ENCODE measurements around the gene CSF1.

Gene CSF1

DNA sequence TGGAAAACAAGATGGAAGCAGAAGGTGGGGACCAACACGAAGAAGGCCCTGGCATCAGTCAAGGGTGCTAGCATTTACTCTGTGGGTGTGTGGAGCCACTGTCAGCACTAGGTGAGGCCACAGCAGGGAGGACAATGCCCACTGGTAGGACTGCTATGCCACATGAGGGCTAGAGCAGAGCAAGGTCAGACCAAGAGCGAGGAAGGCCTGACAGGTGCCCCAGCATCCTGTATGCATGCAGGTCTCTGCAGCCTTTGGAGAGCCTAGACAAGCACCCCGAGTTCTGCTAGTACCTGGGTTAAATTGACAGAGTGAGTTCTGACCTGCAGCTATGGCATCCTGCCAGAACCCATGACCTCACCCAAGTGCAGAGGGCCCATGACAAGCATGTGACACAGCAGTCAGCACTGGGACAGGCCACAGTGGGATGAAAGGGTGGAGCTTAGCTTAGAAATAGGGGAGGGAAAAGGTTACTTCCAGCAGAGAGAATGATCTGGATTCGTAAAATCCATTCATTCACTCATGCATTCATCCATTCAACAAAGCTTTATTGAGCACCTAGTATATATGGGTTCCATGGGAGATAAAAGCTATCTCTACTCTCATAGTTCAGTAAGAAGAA is 9.0 kb upstream of the CSF1 start:
- Histone ChIP-seq H3K4me2 (no peak overlapping the region), H4K20me1 (no peaks in the 10 kb centered on the region), H3K36me3 (no peaks in the 10 kb centered on the region), H3K9ac (no peak overlapping the region), H3K27ac (no peak overlapping the region), H3K9me3 (no peaks in the 10 kb centered on the region), H3K27me3 (no peaks in the 10 kb centered on the region), H3K4me3 (no peak overlapping the region), H3K4me1 (peaks cover 13% of the 10 kb centered on the region)
- no peak for TF ChIP-seq Cebpa-rat (IDR thresholded peaks at IDR 0.05)

DNA sequence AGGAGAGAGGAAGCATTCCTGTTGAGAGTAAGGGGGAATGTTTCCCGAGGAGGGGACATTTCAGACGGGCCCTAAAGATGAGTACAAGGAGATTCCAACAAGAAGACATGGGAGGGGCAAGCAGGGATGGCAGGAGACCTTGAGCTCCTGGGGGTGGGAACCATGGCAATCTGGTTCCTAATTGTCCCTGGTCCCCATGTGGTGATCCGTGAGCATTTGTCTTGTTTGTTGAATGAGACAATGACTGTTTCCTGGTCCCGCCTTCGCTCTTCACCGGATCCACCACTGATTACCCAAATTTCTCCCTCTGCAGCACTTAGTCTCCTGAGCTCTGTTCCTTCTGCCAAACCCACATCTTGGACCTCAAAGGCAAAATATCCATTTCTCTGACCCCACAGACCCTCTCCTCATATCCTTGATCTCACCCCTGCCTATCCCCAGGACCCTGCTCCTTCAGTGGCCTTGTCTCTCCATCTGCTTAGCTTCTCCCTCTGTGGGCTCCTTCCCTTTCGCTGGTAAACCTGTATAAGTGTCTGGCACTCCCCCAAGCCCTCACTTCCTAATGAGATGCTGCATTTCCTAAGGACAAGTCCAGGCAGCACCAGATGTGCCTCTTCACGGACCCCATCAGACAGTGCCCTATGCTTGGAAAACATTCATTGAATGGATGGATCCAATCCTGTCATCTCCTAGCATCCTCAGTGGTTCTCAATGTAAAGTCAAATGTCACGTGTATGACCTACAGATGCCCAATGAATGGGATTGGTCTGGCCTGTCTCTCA is 8.3 kb upstream of the CSF1 start:
- H3K4me2 ChIP-seq, result no peak overlapping the region

DNA sequence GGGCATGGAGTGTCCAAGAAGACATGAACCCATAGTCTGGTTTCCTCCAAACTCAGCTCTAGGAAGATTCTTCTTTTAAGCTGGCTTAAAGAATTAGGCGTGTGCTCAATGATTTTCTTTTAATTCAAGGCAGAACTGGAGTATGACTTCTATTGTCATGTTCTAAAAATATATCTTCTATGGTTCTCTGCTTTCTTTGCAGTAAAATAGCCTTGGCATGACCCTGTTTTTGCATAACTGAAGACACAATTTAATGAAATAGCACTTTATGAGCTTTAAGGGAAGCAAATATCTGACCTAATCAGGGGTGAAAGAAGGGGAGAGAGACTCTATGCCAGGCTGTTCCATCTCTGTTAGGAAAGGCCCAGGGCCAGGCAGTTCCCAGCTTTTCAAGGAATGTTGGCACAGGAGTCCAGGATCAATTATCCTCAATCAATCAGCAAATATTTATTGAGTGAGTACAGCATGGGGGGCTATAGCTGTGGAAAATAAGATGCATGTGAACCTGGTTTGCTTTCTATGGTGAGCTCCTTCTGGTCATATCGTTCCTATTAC is 7.2 kb upstream of the CSF1 start:
- no peaks in the 10 kb centered on the region for H4K20me1 ChIP-seq
- H3K27me3 ChIP-seq, result no peaks in the 10 kb centered on the region
- no peak overlapping the region for H3K27ac ChIP-seq
- no peak overlapping the region for H3K4me2 ChIP-seq
- no peaks in the 10 kb centered on the region for H3K9me3 ChIP-seq
- H3K4me1 ChIP-seq, result peaks cover 31% of the 10 kb centered on the region
- no peak for TF ChIP-seq Cebpa-rat (IDR thresholded peaks at IDR 0.05)
- no peak overlapping the region for H3K4me3 ChIP-seq
- no peak overlapping the region for H3K9ac ChIP-seq
- no peaks in the 10 kb centered on the region for H3K36me3 ChIP-seq

More for the DNA sequence above, 8.3 kb upstream of the CSF1 start:
- Histone ChIP-seq H3K4me3 (no peak overlapping the region), H3K4me1 (peaks cover 20% of the 10 kb centered on the region), H3K27me3 (no peaks in the 10 kb centered on the region), H3K36me3 (no peaks in the 10 kb centered on the region), H3K27ac (no peak overlapping the region), H3K9me3 (no peaks in the 10 kb centered on the region), H4K20me1 (no peaks in the 10 kb centered on the region), H3K9ac (no peak overlapping the region)
- no peak for TF ChIP-seq Cebpa-rat (IDR thresholded peaks at IDR 0.05)

DNA sequence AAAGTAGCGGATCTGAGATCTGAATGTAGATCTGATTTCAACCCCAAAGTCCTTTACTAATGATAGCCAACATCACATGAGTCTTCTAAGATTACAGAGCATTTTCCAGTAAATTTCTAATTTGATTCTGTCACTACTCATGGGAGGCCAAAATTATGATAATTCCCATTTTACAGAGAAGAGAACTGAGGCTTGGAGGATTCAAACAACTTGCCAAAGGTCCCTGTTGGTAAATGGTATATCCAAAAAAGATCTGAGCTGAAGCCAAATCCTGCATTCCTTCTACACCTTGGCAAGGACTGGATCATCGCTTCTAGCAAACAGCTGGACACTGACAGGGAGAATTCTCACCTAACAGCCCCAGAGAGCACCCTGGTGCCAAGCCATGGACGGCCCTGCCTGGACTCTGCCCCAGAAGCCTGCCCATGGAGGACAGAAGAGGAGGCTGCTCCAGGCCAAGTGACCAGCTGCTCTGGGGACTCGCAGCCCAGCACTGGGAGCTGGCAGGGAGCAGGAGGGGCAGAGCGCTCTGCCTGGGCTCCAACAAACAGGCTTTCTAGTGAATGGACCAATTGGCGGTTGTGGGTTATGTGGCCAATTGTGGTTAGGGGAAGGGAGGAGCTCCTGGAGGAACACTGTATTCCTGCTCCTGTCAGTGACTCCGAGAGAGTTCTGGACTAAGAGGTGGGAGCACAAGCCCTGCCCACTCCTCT is 6.4 kb upstream of the CSF1 start:
- H3K4me1 ChIP-seq, result peaks cover 36% of the 10 kb centered on the region
- H3K9me3 ChIP-seq, result no peaks in the 10 kb centered on the region
- no peak overlapping the region for H3K27ac ChIP-seq
- H3K4me3 ChIP-seq, result no peak overlapping the region
- no peak overlapping the region for H3K4me2 ChIP-seq
- peaks cover 5% of the 10 kb centered on the region; the same call in 1 of the 2 replicates for H3K27me3 ChIP-seq
- no peak for TF ChIP-seq Cebpa-rat (IDR thresholded peaks at IDR 0.05)
- no peak overlapping the region for H3K9ac ChIP-seq
- H3K36me3 ChIP-seq, result no peaks in the 10 kb centered on the region
- H4K20me1 ChIP-seq, result no peaks in the 10 kb centered on the region

DNA sequence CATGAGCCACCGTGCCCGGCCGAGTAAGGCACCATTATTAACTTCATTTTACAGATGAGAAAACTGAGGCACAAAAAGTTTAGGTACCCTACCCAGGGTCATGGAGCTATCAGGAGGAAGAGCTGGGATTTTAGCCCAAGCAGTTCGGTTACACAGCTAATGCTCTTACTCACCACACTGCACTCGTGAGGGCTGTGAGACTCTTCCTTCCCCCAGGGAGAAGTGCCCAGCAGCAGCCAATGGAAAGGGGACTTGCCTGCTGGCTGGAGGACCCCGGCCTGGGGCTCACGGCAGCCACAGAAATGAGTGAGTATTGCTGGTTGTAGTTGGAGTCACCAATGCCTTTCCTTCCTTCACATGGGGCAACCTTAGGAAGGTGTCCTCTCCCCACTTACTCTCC is 5.2 kb upstream of the CSF1 start:
- Histone ChIP-seq H3K27ac (no peak overlapping the region), H3K27me3 (peaks cover 16% of the 10 kb centered on the region), H4K20me1 (no peaks in the 10 kb centered on the region), H3K4me2 (peak overlapping the region; percentile 27; the same call in 1 of the 2 replicates), H3K9me3 (no peaks in the 10 kb centered on the region), H3K36me3 (no peaks in the 10 kb centered on the region), H3K4me1 (peaks cover 43% of the 10 kb centered on the region), H3K4me3 (no peak overlapping the region), H3K9ac (no peak overlapping the region)
- TF ChIP-seq Cebpa-rat (IDR thresholded peaks at IDR 0.05), result no peak

DNA sequence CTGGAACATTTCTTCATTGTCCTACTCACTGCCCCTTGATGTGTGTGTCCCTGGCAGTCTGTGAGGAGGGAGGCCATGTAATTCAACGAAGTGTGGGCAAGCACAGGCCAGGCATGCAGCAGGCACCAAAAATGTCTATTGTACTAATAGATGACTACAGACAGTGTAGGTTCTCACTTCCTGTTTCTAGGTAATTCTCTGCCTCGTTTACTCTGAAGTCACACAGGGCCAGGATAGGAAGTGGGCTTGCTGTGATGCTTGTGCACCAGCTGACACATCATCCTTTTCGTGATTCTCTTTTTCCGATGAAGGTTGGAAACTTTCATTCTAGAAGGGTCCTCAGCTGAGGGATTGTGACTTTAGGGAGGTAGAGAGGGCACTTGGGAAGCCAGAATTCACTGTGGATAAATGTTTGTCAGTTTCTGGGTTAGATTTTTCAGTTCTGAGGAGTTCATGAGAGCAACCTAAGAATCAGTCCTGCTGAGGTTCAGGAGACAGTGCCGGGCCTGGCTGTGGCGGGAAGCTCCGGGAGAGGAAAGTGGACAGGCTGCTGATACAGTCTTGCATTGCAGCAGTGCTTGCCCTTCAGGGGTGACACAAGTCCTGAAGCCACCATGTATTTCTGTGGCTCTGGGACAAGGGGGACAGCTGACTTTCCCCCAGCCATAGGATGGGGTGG is 4.3 kb upstream of the CSF1 start:
- no peaks in the 10 kb centered on the region for H3K9me3 ChIP-seq
- H3K4me1 ChIP-seq, result peaks cover 47% of the 10 kb centered on the region
- no peak overlapping the region for H3K4me3 ChIP-seq
- H3K27me3 ChIP-seq, result peaks cover 24% of the 10 kb centered on the region
- H4K20me1 ChIP-seq, result no peaks in the 10 kb centered on the region
- TF ChIP-seq Cebpa-rat (IDR thresholded peaks at IDR 0.05), result no peak
- no peaks in the 10 kb centered on the region for H3K36me3 ChIP-seq
- H3K27ac ChIP-seq, result no peak overlapping the region
- H3K4me2 ChIP-seq, result peak overlapping the region; percentile 27
- no peak overlapping the region for H3K9ac ChIP-seq

DNA sequence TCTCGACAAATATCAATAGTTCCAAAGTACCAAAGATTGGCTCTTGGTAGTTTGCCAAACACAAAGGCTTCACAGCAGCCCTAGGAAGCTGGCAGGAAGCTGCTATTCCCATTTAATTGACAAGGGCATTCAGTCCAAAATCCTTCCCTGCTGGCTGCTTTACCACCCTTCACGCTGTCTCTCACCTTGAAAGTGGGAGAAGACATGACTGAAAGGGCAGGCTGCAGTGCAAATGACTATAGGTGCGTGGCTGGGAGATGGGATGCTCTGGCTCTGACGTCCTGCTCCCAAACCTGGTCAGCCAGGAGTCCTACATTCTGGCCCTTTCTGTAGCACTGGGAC is 3.8 kb upstream of the CSF1 start:
- H3K4me2 ChIP-seq, result peak overlapping the region; percentile 27; the same call in 1 of the 2 replicates
- H3K27ac ChIP-seq, result no peak overlapping the region
- H3K9me3 ChIP-seq, result no peaks in the 10 kb centered on the region
- peaks cover 29% of the 10 kb centered on the region for H3K27me3 ChIP-seq
- H3K9ac ChIP-seq, result no peak overlapping the region
- H3K36me3 ChIP-seq, result no peaks in the 10 kb centered on the region
- no peaks in the 10 kb centered on the region for H4K20me1 ChIP-seq
- H3K4me3 ChIP-seq, result no peak overlapping the region
- peaks cover 51% of the 10 kb centered on the region for H3K4me1 ChIP-seq
- no peak for TF ChIP-seq Cebpa-rat (IDR thresholded peaks at IDR 0.05)

DNA sequence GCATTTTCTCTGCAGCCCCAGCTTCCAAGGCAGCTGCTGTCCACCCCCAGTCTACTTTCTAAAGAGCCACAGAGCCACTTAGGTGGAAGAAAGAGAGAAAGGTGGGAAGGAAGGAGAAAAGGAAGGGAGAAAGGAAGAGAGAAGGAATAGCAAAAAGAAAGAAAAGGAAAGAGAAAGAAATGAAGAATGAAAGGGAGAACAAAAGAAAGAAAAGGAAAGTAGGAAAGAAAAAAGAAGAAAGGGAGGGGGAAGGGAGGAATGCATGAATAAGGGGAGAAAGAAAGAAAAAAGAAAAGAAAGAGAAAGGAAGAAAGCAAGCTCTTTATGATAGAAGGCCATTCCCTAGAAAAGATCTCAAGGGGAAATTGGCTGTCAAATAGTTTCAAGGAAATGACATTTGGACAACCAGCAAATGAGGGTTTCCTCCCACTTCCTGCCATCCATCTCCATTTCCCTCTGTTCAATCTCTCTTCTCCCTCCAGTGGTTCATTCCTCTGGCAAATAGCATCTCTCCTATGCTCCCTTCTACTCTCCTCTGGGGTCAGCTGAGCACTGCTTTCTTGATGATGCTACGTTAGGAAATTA is 3.4 kb upstream of the CSF1 start:
- H3K4me2 ChIP-seq, result peak overlapping the region; percentile 27; the same call in 1 of the 2 replicates
- no peak overlapping the region for H3K27ac ChIP-seq
- no peak for TF ChIP-seq Cebpa-rat (IDR thresholded peaks at IDR 0.05)
- no peak overlapping the region for H3K9ac ChIP-seq
- H3K4me3 ChIP-seq, result no peak overlapping the region
- peaks cover 51% of the 10 kb centered on the region for H3K4me1 ChIP-seq
- H3K36me3 ChIP-seq, result no peaks in the 10 kb centered on the region
- no peaks in the 10 kb centered on the region for H3K9me3 ChIP-seq
- peaks cover 34% of the 10 kb centered on the region for H3K27me3 ChIP-seq
- no peaks in the 10 kb centered on the region for H4K20me1 ChIP-seq

DNA sequence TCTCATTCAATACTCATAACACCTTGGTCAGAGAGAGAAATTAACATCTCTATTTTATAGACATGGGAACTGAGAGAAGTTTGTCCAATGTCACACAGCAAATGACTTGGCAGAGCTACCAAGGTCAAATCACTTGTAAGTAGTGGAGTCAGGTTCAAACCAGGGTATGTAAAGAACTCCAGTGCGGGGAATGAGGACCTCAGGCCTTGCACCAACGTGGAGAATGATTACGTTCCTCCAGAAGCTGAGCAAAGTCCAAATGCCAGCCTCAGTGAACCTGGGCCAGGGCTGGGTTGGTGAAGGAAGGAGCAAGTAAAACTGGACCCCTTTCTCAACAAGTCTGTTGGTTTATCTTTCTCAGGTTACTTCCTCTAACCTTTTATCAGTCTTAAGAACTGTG is 1.8 kb upstream of the CSF1 start:
- Histone ChIP-seq H4K20me1 (no peaks in the 10 kb centered on the region), H3K9me3 (no peaks in the 10 kb centered on the region), H3K27me3 (peaks cover 47% of the 10 kb centered on the region), H3K27ac (no peak overlapping the region), H3K4me1 (peaks cover 51% of the 10 kb centered on the region), H3K9ac (no peak overlapping the region), H3K4me3 (no peak overlapping the region), H3K36me3 (no peaks in the 10 kb centered on the region), H3K4me2 (peak overlapping the region; percentile 27; the same call in 1 of the 2 replicates)
- no peak for TF ChIP-seq Cebpa-rat (IDR thresholded peaks at IDR 0.05)
